SJCRH30 (cell line): ENCODE measurements around the gene DNAJB8. TPM values are rescaled to one million over a fixed set of nuclear protein-coding genes. Genes with fewer than 3 reads are reported as not detected.
A peak's percentile ranks its signal among the peaks of the same experiment; 100 is the strongest.

Experiments used
- DNase-seq, 2 experiments: peaks; one replicate each; pipeline ENCODE4 v3.0.0-alpha.2; 2015 to 2020
- H3K27ac ChIP-seq: fragments of 250-450 bp; sonication (Bioruptor Pico); 2 replicates; pipeline ENCODE4 v1.5.1; 2020; ENCODE audit warnings: mild to moderate bottlenecking, moderate library complexity
- H3K27me3 ChIP-seq: fragments of 250-450 bp; sonication (Bioruptor Pico); 2 replicates; pipeline ENCODE4 v1.5.1; 2020; ENCODE audit warnings: mild to moderate bottlenecking, moderate library complexity
- H3K36me3 ChIP-seq: fragments of 250-450 bp; sonication (Bioruptor Pico); 2 replicates; pipeline ENCODE4 v1.5.1; 2020; ENCODE audit warnings: mild to moderate bottlenecking, moderate library complexity
- H3K4me1 ChIP-seq: fragments of 250-450 bp; sonication (Bioruptor Pico); 2 replicates; pipeline ENCODE4 v1.5.1; 2020; ENCODE audit warnings: mild to moderate bottlenecking, moderate library complexity
- H3K4me3 ChIP-seq: fragments of 250-450 bp; sonication (Bioruptor Pico); 2 replicates; pipeline ENCODE4 v1.5.1; 2020; ENCODE audit warnings: mild to moderate bottlenecking, moderate library complexity
- H3K9me3 ChIP-seq: fragments of 250-450 bp; sonication (Bioruptor Pico); replicated peaks from 2 replicates; pipeline ENCODE4 v1.5.1; 2020; ENCODE audit warnings: mild to moderate bottlenecking, moderate library complexity
- total RNA-seq: library from RNA; depleted of rRNA; stranded (reverse); fragments of >200 nt; shearing (Covaris generic); gene quantifications from 2 replicates; pipeline ENCODE4 v1.2.3, GENCODE V29; 2014

The DNAJB8 gene
- total RNA-seq, 1 experiment from 2014 or later: not detected

DNA sequence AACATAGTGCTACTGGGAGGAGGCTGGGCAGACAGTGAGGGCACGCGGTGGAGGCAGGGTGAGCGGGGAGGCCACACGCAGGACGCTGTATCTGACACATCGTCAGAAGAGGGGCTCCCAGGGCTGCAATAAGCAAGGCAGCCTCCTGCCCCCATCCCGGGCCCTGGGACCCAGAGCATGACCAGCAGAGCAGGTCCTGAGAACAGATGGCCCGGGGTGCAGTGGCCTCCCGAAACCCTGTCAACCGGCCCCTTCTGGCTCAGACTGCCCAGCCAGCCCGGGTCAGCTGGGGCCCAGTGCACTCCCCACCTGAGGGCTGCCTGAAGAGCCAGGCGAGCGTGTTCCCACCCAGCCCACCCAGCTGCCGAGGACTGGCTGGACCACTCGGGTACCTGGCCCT lies 37.4 kb downstream of the DNAJB8 start:
- Histone ChIP-seq H3K27ac (no peak overlapping the region), H3K4me3 (no peak overlapping the region), H3K9me3 (no peaks in the 10 kb centered on the region), H3K4me1 (no peaks in the 10 kb centered on the region), H3K27me3 (peaks cover 40% of the 10 kb centered on the region), H3K36me3 (no peaks in the 10 kb centered on the region)
- no peak for DNase-seq

DNA sequence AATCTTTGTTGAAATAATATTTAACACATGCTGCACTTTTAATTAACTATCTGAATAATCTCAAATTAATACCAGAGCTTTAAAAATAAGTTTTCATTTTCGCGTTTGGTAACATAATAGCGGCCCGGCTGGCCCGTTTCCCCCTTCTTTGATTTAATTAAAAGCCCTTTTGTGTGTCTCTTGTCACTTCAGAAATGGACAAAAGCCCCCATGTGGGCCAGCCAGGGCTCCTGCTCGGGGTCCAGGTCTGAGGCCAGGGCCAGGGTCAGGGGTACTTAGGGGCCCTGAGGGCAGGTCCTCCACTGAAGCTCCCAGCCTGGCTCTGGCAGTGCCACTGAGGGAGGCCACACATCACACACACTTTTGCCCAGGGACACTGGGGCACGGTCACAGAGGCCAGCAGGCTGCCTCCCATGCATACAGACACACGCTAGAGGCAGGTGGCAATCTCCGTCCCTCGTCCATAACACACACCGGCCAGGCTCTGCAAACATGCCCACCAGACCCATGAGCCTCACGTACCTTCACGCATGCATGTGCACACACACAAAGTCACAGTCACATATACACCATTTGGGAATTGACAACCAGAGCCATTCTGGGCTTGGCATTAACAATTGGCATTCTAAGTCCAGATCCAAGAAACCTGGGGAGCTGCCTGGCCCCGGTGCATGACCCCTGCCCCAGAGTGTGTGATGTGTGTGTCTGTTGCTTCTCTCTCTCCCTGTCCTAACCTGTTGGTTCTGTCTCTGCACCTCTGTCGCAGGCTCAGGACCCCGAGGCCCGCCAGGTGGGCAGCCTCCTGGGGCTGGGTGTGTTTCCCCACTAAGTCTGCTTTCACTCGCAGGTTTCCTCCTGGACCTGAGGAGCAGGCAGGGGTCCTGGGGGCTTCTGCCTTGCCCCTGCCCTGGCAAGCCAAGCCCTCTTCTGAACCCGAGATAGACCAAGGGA lies 38.5 kb downstream of the DNAJB8 start:
- no peaks in the 10 kb centered on the region for H3K4me1 ChIP-seq
- DNase-seq: no peak
- H3K4me3 ChIP-seq: no peak overlapping the region
- H3K27me3 ChIP-seq: peaks cover 31% of the 10 kb centered on the region
- no peaks in the 10 kb centered on the region for H3K9me3 ChIP-seq
- H3K27ac ChIP-seq: no peak overlapping the region
- no peaks in the 10 kb centered on the region for H3K36me3 ChIP-seq

DNA sequence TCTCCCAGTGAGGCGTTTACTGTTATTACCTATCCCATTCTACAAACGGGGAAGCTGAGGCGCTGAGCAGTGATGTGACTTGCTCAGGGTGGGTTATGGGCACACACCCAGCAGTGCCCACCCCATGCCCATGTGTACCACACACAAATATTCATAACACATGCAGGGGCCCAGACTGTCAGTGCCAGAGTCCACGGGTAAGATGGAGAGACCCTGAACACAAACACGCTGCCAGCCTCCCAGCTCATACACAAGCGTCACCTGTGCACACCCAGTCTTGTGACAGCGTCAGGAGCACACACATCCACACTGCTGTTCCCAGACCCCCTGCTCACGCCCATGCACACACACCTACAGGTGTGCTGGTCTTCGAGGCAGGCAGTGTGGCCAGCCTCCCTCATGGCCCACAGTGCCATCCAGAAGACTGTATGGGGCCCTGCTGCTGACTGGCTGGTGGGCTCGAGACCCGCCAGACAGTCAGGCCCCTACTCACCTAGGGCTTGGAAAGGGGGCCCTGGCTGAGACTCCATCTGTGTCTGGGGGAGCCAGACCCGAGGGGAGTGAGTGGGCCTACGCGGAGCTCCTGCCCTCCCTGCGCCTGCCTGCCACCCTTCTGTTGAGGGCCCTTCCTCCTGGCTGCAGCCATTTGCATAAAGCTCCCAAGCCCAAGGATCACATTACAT lies 39.4 kb downstream of the DNAJB8 start:
- Histone ChIP-seq H3K4me1 (no peaks in the 10 kb centered on the region), H3K9me3 (no peaks in the 10 kb centered on the region), H3K27me3 (peaks cover 27% of the 10 kb centered on the region), H3K4me3 (no peak overlapping the region), H3K27ac (no peak overlapping the region), H3K36me3 (no peaks in the 10 kb centered on the region)
- no peak for DNase-seq

DNA sequence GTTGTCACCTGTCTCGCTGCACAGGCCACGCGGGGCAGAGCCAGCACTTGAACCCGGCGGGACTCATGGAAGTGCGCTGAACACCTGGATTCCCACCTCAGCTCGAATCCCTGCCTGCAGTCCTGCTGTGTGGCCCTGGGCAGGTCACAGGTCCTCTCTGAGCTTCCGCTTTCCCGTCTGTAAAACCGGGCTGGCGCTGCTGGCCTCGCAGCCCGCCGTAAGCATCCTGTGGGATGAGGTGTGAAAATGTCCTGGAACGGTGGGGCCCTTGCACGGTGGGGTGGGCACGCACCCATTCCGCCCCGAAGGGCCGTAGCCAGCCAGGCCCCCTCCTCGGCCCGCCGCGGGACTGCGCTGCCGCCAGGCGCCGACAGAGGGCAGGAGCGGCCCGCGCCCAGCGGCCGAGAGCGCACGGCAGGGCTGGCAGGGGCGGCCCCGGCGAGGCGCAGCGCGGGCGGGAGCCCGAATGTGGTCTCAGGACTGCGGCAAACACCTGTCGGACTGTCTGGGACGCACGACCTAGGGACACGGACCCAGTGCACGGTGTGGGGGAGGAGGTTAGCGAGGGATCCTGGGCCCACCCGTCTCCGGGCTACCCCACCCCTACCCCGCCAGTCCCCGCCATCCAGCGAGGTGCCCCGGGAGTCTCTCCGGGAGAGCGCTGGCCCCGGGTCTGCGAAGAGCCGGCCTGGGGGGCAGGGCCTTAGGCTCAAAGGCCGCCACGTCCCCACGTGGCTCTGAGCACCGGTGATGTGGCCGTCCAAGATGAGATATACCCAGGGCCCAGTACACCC lies 40.4 kb downstream of the DNAJB8 start:
- DNase-seq: peak; percentile 45 to 66
- Histone ChIP-seq H3K27ac (no peak overlapping the region), H3K4me3 (no peak overlapping the region), H3K27me3 (peaks cover 17% of the 10 kb centered on the region), H3K9me3 (no peaks in the 10 kb centered on the region), H3K36me3 (no peaks in the 10 kb centered on the region), H3K4me1 (no peaks in the 10 kb centered on the region; the same call in 1 of the 2 replicates)

DNA sequence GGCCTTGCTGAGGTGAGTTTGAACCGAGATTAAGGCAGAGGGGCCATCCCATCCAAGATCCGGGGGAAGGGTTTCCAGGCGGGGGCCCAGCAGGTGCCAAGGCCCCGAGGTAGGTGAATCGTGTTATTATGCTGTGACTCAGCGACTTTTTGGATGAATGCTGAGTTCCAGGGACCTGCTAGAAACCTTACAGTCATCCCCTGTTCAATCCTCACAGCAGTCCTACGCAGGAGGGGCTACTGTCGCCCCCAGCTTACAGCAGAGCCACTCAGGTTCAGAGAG lies 40.9 kb downstream of the DNAJB8 start:
- Histone ChIP-seq H3K27me3 (peaks cover 14% of the 10 kb centered on the region; the same call in 1 of the 2 replicates), H3K36me3 (no peaks in the 10 kb centered on the region), H3K9me3 (no peaks in the 10 kb centered on the region), H3K4me1 (no peaks in the 10 kb centered on the region; the same call in 1 of the 2 replicates), H3K27ac (no peak overlapping the region), H3K4me3 (no peak overlapping the region)
- DNase-seq: no peak

DNA sequence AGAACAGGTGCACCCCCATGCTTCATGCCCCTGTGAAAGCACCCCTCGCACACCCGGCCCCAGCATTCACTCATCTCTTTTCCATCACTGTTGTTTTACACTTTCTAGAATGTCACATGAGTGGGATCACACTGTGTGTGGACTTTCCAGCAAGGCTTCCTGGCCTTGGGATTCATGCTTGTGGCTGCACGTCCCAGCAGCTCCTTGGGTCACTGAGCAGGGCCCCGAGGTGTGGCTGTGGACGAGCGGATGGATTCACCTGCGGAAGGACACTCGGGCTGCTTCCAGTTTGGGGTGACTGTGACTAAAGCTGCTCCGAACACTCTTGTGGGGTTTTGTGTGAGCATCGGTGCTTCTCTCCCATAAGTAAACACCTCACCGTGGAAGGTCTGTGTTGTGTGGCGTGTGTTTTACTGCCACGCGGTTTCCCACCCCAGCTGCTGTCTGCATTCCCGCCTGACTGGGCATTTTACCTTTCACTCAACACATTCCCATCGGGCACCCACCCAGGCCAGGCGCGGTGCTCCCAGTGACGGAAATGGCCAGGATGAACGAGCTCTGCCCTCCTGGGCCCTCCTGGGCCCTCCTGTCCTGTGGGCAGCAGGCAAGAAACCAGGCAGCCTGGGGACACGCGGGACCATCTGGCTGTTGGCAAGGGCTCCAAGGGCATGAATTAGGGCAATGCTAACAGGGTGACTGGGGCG lies 41.4 kb downstream of the DNAJB8 start:
- no peak overlapping the region for H3K27ac ChIP-seq
- H3K4me1 ChIP-seq: no peaks in the 10 kb centered on the region; the same call in 1 of the 2 replicates
- DNase-seq: no peak
- H3K27me3 ChIP-seq: peaks cover 9% of the 10 kb centered on the region; the same call in 1 of the 2 replicates
- no peaks in the 10 kb centered on the region for H3K9me3 ChIP-seq
- no peaks in the 10 kb centered on the region for H3K36me3 ChIP-seq
- no peak overlapping the region for H3K4me3 ChIP-seq

DNA sequence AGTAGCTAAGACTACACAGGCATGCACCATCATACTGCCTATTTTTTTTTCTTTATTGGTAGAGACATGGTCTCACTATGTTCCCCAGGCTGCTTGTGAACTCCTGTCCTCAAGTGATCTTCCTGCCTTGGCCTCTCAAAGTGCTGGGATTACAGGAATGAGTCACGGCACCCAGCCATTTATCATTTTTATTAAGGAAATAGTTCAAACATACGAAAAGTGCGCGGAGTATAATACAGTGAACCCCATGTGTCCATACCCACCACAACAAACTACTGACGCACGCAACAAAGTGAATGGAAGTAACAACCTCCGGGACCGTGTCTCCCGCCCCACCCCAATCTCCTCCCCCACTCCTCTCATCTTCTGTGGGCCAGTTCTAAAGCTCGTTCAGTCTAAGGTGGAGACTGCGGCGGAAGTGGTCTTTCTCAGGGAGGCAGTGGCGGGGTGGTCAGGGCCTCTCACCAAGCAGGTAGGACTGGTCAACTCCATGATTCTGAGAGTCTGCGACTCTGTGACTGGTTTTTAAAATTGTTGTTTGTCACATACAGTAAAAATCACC lies 42.1 kb downstream of the DNAJB8 start:
- Histone ChIP-seq H3K27ac (no peak overlapping the region), H3K36me3 (no peaks in the 10 kb centered on the region), H3K27me3 (peaks cover 2% of the 10 kb centered on the region; the same call in 1 of the 2 replicates), H3K9me3 (no peaks in the 10 kb centered on the region), H3K4me3 (no peak overlapping the region), H3K4me1 (no peaks in the 10 kb centered on the region; the same call in 1 of the 2 replicates)
- DNase-seq: no peak

DNA sequence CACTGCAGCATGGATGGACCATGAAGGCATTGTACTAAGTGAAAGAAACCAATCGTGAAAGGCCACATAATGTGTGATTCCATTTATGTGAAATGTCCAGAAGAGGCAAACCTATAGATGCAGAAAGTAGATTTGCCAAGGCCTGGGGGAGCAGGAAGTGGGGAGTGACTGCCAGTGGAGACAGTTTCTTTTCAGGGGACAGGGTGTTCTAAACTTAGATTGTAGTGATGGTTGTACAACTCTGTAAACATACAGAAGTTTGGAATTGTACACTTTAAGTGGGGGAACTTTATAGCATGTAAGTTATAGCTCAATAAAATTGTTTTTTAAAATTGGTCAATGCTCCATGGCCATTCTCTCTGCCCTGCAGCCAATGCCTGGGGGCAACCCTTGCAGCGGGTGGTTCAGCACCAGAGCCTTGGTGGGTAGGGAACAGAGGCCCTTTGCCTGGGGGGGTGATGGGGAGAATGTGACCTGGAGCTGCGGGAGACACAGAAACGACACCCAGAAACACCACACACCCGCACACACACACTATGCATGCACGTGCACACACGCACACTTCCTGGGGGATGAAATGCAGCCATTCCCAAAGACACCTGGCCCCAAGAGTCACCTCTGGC lies 43.1 kb downstream of the DNAJB8 start:
- H3K9me3 ChIP-seq: no peaks in the 10 kb centered on the region
- H3K36me3 ChIP-seq: no peaks in the 10 kb centered on the region
- DNase-seq: no peak
- H3K27me3 ChIP-seq: 0 out of 2 replicates have a peak, but pooled peaks cover 2% of the 10 kb centered on the region
- no peak overlapping the region for H3K4me3 ChIP-seq
- no peaks in the 10 kb centered on the region; the same call in 1 of the 2 replicates for H3K4me1 ChIP-seq
- H3K27ac ChIP-seq: no peak overlapping the region

DNA sequence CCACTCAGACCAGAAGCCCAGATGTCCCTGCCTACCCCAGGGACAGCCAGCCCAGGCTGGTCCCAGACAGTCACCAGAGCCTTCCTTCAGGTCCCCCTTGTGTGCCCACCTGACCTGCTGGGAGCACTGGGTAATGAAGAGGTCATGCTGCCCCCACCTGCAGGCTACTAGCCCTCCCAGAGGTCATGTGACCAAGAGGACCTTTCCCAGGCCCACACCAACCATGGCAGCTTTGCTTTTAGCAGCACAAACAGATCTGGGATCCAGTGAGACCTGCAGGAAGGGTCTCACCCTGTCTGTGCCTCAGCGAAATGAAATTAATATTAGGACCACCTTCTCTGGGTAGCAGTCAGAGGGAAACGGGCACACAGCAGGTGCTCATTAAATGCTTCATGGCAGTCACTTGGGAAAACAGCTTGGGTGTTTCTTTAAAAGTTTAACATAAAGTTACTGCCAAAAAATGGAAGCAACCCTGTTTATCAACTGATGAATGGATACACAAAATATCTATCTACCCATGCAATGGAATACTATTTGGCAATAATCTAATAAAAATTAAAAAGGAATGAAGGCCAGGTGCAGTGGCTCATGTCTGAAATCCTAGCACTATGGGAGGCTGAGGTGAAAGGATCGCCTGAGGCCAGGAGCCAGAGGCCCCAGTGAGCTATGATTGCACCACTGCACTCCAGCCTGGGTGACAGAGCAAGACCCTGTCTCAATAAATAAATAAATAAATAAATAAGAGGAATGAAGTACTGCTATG lies 43.7 kb downstream of the DNAJB8 start:
- no peak for DNase-seq
- Histone ChIP-seq H3K27me3 (0 out of 2 replicates have a peak, but pooled peaks cover 2% of the 10 kb centered on the region), H3K27ac (no peak overlapping the region), H3K4me3 (no peak overlapping the region), H3K9me3 (no peaks in the 10 kb centered on the region), H3K36me3 (no peaks in the 10 kb centered on the region), H3K4me1 (no peaks in the 10 kb centered on the region; the same call in 1 of the 2 replicates)

DNA sequence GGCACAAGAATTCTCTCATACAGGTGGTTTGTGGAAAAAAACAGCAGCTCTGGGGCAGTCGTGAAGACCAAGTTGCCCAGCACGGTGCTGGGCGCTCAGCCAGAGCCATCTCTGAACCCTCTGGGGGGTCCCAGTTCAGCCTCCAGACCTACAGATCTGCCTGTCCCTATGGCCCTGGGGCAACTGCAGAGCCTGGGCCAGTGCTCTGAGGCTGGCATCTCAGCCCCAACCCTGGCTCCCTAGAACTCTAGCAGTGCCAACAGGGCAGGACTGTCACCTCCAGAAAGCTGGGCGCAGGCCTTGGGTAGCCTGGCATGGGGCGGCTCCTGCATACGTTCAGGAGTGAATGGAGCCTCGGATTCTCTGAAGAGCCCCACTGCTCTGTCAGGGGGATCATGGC lies 44.7 kb downstream of the DNAJB8 start:
- peaks cover 2% of the 10 kb centered on the region; the same call in 1 of the 2 replicates for H3K4me1 ChIP-seq
- H3K9me3 ChIP-seq: no peaks in the 10 kb centered on the region
- 0 out of 2 replicates have a peak, but pooled peaks cover 2% of the 10 kb centered on the region for H3K27me3 ChIP-seq
- DNase-seq: no peak
- H3K27ac ChIP-seq: no peak overlapping the region
- H3K36me3 ChIP-seq: no peaks in the 10 kb centered on the region
- no peak overlapping the region for H3K4me3 ChIP-seq

DNA sequence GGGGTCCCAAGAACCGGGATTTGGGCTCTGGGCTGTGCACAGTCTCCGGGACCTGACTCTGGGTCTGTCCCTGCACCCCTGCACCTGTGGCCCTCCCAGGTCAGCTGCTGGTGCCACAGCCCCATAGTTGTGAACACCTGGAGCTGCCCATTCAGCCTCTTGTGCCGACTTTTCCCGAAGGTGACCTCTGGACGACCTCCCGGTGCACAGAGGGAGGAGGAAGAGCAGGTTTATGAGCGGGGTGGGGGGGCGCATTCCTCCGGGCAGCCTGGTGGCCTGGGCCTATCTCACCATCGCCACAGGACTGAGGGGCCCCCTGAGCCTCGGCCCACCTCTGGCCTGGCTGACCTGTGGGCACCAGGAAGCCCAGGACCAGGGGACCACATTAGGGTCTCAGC lies 45.3 kb downstream of the DNAJB8 start:
- no peak for DNase-seq
- Histone ChIP-seq H3K4me3 (no peak overlapping the region), H3K27ac (no peak overlapping the region), H3K36me3 (no peaks in the 10 kb centered on the region), H3K4me1 (peaks cover 6% of the 10 kb centered on the region; the same call in 1 of the 2 replicates), H3K9me3 (no peaks in the 10 kb centered on the region), H3K27me3 (0 out of 2 replicates have a peak, but pooled peaks cover 2% of the 10 kb centered on the region)

DNA sequence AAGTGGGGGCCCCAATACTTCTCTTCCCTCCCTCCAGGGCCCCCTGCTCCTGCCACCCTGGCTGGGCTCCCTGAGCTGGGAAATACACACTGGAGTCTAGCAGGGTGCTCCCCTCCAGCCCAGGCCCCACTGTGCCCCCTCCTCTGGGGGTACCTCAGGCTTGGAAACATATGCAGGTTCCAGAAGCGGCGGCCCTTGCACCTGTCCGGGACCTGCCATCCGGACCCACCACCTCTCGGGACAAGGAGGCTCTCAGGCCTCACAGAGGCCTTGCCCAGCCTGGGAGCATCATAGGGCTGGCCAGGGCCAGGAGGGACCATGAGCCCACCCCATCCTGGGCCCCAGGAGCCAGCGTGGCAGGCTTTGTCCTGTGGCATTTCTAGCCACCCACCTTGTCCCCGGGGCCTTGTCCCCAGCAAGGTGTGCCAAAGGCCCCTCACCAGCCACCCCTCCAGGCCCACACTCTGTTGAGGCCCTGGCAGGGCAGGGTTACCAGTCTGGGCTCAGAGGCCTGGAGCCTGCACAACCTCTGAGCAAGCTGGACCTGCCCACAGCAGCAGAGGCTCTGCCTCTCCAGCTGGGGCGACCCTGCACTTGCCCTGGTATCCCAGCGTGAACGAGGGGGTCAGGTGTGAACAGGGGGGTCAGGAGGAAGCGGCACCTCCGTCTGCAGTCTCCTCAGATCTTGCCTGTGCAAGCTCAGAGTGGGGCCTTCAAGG lies 45.8 kb downstream of the DNAJB8 start:
- no peaks in the 10 kb centered on the region for H3K36me3 ChIP-seq
- H3K4me1 ChIP-seq: peaks cover 7% of the 10 kb centered on the region; the same call in 1 of the 2 replicates
- no peak overlapping the region for H3K4me3 ChIP-seq
- H3K27ac ChIP-seq: no peak overlapping the region
- H3K9me3 ChIP-seq: no peaks in the 10 kb centered on the region
- no peak for DNase-seq
- 0 out of 2 replicates have a peak, but pooled peaks cover 2% of the 10 kb centered on the region for H3K27me3 ChIP-seq
